M059J (cell line): ENCODE measurements around the gene PWWP2B. TPM values are rescaled to one million over a fixed set of nuclear protein-coding genes. Genes with fewer than 3 reads are reported as not detected.

Experiments used
- DNase-seq: peaks from one replicate; pipeline ENCODE4 v3.0.0-alpha.2; 2012; ENCODE audit warnings: low read depth
- total RNA-seq: library from RNA; depleted of rRNA; stranded (reverse); fragments of >200 nt; shearing (Covaris generic); gene quantifications from 2 replicates; pipeline ENCODE4 v1.2.3, GENCODE V29; 2014

The PWWP2B gene
- total RNA-seq, 1 experiment from 2014 or later = 5.3 TPM

GRCh38 chr10:132394201-132394811, 2.7 kb upstream of the PWWP2B start:
- no peak for DNase-seq

GRCh38 chr10:132394936-132395703, 1.9 kb upstream of the PWWP2B start:
- no peak for DNase-seq

- peak; percentile 39 for DNase-seq
Observed at GRCh38 chr10:132395704-132396493, 1.1 kb upstream of the PWWP2B start.

GRCh38 chr10:132396494-132397035, 435 bp upstream of the PWWP2B start:
- peak; percentile 37 for DNase-seq

- DNase-seq = peak; percentile 61
Observed at GRCh38 chr10:132397671-132398565, 918 bp downstream of the PWWP2B start.

- no peak for DNase-seq
Observed at GRCh38 chr10:132398566-132398991, 1.6 kb downstream of the PWWP2B start.

- no peak for DNase-seq
Observed at GRCh38 chr10:132399117-132400035, 2.4 kb downstream of the PWWP2B start.

- DNase-seq = no peak
Observed at GRCh38 chr10:132400041-132400546, 3.1 kb downstream of the PWWP2B start.

- DNase-seq = no peak
Observed at GRCh38 chr10:132400547-132401151, 3.6 kb downstream of the PWWP2B start.

GRCh38 chr10:132401401-132402118, 4.6 kb downstream of the PWWP2B start:
- no peak for DNase-seq

- DNase-seq = no peak
Observed at GRCh38 chr10:132402781-132403241, 5.8 kb downstream of the PWWP2B start.

GRCh38 chr10:132403511-132404168, 6.6 kb downstream of the PWWP2B start:
- DNase-seq = no peak

GRCh38 chr10:132404169-132404880, 7.3 kb downstream of the PWWP2B start:
- no peak for DNase-seq

GRCh38 chr10:132404911-132405462, 8.0 kb downstream of the PWWP2B start:
- DNase-seq = no peak

- no peak for DNase-seq
Observed at GRCh38 chr10:132405463-132405991, 8.5 kb downstream of the PWWP2B start.

- DNase-seq = no peak
Observed at GRCh38 chr10:132406181-132406580, 9.2 kb downstream of the PWWP2B start.

- DNase-seq = no peak
Observed at GRCh38 chr10:132406750-132407149, 9.8 kb downstream of the PWWP2B start.
